ENCODE results near the gene ACBD4.

The ACBD4 gene

DNA sequence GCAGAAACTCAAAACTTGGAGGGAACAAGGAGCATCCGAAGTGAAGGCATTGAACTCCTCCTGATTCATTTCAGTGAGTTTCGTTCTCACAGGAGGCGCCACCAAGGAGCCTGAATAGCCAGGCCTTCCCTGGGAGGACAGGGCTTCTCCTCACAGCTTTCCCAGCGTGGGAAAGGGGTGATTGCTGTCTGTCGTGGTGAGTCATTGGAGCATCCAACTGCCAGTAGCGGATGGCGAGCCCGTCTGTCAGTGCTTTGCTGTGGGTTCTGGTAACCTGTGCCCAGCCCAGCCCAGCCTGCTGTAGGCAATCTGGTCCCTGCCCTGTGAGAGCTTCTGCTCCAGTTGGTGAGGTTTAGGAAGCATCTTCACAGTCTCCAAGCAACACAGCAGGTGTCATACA, 31.5 kb upstream of the ACBD4 start:
- no peak for DNase-seq (ENCODE audit: low read depth in 1 of 2, low spot score in 1 of 2)

DNA sequence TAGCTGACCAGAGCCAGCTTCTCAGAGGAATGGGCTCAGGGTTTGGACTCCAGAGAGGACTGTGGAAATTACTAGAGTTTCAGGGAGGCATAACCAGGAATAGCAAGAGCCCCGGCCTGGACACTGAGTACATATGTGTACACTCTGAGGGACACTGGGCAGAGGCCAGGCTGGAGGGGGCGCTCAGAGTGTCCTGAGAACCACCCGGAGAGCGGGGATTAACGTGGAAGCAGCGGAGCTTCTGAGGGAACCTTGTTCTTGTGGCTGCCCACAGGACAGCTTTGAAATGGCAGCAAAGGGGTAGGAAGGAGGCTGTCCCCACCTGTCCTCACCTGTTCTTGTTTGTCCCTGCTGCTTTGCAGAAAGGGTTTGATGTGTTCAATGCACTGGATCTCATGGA, 31.0 kb upstream of the ACBD4 start:
- no peak for DNase-seq (ENCODE audit: low read depth in 1 of 2, low spot score in 1 of 2)

DNA sequence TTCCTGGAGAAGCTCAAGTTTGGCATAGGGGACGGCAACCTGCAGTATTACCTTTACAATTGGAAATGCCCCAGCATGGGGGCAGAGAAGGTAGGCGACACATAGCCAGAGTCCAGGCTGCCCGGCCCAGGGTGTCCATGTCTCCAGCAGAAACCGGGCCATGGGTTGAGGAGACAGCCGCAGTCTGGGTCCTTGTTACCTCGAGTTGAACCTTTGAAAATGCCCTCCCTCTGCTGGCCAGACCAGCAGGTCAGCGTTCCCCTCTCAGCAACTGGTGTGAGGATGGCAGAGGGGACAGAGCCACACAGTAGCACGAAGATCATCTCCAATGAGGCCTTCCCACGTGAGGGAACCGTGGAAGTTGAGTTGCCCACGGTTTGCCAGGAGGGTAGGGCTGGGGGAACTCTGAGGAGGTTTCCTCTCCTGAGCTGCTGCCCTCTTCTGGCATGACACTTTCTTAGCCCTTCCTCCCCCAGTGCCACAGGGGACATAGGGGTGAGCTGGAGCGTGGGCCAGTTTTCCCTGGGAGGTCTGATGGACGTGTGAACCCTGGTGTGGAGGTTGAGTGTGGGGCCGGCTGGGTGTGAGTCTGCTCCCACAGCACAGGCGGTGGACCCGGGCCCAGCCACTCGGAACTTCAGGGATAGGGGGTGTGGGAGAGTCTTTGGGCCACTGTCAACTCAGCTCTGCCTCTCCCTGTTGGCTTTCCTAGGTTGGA, 30.4 kb upstream of the ACBD4 start:
- no peak for DNase-seq (ENCODE audit: low read depth in 1 of 2, low spot score in 1 of 2)

DNA sequence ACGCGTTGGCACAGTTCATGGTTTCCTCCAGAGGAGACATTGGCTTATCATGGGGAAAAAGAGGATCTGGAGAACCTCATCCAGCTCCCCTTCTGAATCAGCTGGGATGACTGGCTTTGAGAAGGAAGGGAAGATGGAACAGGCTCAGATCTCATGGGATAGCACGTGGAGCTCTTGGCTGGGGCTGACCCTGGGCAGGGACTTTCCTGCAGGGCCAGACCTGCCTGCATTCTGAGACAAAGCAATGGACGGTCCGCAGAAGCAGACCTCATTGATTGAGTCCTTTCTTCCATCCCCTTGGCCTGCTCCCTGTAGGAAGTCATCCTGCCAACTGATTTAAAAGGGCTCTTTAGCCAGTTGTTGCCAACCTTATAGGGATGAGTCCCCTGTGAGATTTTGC, 29.4 kb upstream of the ACBD4 start:
- no peak for DNase-seq (ENCODE audit: low read depth in 1 of 2, low spot score in 1 of 2)

DNA sequence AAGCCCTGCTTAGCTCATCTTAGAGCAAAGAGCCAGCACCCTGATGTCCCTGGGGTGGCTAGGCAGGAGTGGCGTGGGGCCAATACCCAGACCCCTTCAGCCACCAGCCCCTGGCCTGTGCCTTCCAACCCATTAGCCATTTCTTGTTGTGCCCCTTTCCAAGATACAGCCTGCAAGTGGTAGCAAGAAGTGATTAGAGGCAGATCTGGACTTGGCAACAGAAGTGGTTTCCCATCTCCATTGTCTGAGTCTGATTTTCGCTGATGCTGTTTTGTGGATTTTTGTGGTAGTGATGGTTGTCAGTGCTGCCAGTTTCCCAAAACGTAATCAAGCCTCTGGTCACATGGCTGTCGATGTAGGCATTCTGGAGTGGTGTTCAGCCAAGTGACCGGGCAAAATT, 28.9 kb upstream of the ACBD4 start:
- no peak for DNase-seq (ENCODE audit: low read depth in 1 of 2, low spot score in 1 of 2)

DNA sequence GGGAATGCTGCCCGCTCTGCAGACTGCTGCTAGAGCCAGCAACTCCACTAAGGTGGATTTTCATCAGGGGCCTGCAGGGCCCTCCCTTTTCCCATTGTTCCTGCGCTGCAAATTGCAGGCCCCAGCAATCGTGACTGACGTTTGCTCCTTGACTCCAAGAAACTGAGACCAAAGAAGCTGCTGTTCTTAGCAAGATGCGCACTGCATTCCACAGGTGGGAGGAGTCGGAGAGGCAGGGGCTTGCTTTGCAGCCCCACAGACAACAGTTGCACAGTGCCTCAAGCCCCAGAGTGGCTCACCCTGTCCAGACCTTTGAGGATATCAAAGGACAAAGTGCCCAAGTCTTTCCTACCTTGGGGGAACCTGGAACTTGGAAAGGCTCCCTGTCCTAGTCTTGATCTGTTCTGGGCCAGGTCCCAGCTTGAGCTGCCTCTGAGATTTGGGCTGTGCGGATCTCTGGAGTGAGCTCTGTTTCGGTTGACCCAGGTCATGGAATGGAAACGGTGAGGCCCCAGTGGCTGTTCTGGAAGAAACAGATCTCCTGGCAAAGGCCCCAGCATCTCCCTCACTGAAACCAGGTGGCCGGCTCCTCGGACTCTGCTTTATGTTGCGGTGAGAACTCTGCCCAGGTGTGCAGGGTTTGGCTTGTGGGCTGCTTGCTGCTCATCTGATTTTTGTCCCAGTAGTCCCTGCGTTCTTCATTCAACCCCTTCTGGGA, 28.0 kb upstream of the ACBD4 start:
- no peak for DNase-seq (ENCODE audit: low read depth in 1 of 2, low spot score in 1 of 2)

DNA sequence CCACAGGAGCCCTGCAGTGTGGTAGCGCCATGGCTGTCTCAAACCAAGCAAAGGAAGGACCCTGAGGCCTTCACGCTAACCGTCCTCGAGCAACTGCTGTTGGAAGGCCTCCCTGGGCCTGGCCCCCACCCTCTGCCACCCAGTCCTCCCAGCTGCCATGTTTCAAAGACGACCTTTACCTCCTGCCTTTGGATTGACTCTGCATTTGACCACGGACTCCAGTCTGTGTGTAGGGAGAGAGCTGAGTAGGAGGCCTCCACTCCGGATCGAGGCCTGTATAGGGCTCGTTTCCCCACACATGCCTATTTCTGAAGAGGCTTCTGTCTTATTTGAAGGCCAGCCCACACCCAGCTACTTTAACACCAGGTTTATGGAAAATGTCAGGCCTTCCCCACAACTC, 27.4 kb upstream of the ACBD4 start:
- no peak for DNase-seq (ENCODE audit: low read depth in 1 of 2, low spot score in 1 of 2)

DNA sequence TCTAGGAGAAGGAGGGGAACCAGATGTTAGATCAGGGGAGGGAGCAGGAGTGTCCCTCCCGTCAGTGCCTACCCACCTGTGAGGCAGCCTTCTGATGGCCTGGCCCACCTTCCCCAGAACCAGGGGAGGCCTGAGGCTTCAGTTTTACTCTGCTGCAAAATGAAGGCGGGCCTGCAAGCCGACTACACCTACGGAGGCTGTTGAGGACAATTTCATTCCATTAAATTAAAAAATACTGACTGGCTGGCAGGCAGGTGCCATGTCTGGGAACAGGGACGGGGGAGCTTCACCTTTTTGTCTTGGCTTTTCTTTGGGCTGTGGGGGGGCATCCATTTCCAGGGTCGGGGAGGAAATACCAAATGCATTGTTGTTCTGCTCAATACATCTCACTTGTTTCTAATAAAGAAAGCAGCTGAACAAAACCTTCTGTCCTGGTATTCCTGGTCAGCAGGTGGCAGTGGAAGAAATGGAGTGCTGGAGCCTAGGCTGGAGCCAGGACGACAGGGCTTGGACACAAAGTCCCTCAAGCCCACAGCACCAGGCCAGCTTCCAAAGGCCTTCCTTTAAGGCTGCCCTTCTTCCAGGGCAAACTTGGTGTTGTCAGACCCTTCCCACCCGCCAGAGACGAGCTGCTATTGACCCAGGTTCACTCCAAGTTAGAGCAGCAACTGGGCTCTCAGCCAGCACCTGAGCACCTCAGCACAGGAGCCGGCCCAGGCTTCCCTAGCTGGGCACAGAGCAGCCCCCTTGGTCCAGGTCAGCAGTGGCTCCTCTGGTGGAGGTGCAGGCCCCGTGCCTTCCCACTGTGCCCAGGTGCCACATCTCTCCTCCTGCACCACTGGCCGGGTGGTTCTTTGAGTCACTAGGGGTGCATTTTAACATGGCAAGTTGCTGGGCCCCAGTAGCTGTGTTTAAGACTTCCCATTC, 26.6 kb upstream of the ACBD4 start:
- DNase-seq (ENCODE audit: low read depth in 1 of 2, low spot score in 1 of 2), result no peak

DNA sequence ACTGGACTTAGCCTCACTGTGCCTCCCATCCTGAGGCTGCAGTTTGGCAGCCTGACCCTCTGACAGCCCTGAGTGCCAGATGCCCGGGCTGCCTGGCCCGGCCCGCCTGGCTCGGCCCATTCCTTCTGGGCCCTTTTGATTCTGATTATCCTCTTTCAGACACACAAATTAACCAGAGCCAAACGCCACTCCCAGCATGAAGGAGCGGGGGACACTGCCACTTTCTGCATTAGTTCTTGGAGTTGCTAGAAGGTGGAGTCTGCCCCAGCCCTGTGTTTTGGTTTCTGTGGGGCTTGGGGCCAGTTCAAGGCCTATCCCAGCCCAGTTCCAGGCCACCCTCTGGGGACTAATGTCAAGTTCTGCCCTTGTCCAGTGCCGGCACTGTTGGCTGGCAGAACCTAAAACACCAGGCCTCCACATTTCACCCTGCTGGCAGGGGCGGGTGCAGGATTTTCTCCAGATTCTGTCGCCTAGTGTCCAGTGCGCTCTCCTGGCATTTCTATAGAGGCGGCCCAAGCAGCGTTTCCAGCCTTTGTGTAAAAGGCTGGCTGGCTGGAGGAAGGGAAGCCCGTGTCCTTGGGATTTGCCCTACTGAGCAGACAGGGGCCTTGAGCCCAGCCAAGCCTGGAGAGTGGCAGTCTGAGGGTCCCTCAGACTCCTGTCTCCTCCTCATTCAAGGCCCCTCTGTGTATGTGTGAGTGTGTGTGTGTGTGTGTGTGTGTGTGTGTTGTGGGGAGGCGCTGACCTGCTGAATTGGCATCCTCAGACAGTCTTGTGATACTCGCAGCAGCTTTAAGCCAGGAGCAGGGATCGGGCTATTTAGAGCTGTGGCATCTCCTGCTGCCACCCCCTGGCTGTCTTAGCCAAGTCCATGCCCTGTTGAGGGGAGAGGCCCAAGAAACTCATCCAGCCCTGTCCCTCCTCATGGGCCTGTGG, 24.5 kb upstream of the ACBD4 start:
- DNase-seq (ENCODE audit: low read depth in 1 of 2, low spot score in 1 of 2), result no peak

DNA sequence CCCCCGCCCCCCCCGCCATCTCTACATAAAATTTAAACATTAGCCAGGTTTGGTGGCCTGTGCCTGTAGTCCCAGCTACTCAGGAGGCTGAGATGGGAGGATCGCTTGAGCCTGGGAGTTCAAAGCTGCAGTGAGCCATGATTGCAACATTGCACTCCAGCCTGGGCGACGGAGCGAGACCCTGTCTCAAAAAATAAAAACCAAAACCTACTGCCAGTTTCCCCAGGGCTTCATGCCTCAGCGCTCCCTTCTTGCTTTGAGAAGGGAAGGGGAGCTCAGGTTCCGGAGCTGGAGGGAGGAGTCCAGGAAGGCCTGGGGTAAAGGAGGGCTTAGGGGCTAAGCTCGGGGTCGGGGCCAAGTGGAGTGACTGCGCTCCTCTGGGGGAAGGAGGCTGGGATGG, 23.6 kb upstream of the ACBD4 start:
- DNase-seq (ENCODE audit: low read depth in 1 of 2, low spot score in 1 of 2), result no peak

DNA sequence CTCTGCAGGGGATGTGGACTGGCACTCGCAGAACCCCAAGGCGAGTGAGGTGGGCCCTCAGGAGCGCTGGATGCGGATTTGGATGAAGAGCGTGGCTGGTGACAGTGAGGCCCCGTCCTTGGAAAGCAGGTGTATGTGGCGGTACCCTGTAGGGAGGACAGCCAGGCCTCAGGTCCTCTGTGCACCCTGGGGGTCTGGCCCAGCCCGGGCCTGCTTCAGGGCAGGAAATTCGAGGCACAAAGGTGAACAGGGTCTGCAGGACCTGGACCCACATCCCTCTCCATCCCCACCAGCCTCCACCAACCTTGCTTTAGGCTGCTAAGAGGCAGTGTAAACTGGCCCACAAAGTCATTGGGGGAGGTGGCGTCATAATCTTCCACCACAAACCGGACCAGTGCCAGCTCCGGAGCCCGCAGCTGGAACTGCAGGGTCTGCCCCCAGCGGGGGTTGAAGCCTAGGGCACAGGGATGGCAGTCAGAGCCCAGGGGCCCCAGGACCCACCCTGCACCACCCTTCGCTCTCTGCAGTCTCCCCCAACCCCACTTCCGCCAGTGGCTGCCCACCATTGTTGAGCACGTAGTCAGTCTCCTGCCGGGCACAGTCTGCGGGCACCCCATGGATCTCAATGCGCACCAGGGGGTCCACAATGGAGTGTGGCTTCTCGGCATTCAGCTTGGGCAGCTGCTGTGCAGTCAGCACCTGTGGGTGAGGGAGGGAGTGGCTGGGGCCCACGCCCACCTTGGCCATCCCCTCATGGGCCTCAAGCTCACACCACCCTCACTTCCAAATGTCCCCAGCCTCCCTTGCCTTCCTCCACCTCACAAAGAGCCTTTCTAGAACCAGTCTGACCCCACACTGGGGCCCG, 22.7 kb upstream of the ACBD4 start:
- DNase-seq (ENCODE audit: low read depth in 1 of 2, low spot score in 1 of 2), result no peak

DNA sequence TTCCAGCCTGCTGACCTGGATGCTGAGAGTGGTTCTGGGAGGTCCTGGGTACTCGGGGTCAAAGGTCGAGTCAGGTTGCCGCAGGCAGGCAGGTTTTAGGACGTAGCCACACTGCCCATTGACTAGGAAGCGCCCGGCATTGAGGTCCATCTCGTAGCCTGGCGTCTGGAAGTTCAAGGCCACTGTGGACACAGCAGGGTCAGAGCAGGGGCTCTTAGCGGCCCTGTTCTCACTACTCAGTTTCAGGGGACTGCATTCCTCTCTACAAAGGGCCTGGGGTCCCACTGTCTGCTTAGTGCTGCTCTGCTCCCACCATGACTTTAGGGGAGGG, 22.1 kb upstream of the ACBD4 start:
- no peak for DNase-seq (ENCODE audit: low read depth in 1 of 2, low spot score in 1 of 2)

DNA sequence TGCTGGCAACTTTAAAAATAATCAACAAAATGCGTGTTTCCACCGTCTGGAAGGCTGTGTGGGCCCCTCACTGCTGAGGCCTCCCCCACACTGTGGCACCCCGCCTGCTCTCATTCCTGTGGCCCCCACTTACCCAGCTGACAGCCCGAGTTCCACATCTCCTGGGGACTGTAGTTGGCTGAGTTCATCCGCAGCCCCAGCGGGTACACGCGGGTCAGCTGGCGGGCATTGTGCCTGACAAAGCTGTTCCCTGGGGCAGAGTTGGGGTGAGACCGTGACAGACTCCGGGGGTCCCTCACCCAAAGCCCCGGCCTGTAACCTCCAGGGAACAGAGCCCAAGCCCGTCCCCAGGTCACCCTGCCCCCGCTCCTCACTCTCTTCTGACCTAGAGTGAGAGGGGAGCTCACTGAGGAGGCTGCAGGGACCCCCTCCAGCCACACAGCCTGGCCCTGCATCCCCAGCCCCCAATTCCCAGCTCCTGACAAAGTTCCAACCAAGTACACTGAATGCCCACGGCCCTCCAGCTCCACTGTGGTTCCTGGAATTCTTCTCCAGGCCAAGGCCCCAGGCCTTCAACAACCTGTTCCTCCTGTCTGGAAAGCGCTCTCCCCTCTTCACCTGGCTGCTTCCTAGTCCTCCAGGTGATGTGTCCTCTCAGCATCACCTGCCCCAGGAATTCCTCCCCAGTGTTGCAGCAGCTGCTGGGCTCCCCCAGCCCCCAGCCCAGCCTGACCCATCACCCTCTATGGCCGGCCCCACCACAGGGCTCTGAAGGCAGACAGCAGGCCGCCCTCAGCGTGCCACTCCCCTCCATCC, 21.2 kb upstream of the ACBD4 start:
- DNase-seq (ENCODE audit: low read depth in 1 of 2, low spot score in 1 of 2), result no peak

DNA sequence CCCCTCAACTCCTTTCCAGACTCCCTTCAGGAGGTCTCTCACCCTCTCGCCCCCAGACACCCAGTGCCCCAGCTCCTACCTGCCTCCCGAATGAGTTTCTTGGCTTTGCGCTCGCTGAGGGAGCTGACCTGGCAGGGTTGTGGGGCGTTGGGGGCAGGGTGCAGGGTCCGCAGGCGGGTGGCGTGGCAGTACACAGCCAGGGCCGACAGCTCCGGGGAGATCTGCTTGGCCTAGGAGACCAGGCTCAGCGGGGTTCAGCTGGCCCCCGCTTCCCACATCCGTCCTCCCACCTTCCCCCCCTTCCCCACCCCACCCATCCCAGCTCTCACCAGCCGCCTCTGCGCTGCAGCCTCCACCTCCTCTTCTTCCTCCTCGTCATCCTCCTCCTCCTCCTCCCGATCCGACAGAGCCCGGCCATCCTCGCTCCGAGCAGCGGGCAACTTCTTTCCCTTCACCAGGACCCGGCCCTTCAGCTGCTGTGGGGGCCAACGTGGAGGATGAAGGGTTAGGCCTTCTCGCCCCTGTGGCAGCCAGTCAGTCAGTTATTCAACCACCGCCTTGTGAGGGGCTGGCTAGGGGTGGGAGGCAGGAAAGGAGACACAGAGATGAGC, 20.4 kb upstream of the ACBD4 start:
- no peak for DNase-seq (ENCODE audit: low read depth in 1 of 2, low spot score in 1 of 2)

DNA sequence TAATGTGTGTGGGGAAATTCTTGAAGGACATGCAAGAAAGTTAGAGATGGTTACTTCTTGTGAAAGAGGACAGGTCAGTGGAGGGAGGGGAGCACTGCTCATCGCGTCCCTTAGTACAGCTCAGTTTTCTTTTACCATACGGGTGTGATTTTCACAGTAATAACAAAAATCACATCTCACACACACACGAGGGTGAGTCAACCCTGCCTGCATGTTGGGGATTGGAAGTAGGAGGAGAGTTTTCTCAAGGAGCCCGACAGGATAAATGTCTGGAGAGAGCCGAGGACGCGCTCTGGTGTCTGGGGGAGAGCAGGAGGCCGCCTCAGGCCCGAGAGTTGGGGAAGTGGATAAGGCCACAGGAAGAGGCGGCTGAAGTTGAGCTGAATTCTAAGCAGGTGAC, 19.6 kb upstream of the ACBD4 start:
- no peak for DNase-seq (ENCODE audit: low read depth in 1 of 2, low spot score in 1 of 2)

DNA sequence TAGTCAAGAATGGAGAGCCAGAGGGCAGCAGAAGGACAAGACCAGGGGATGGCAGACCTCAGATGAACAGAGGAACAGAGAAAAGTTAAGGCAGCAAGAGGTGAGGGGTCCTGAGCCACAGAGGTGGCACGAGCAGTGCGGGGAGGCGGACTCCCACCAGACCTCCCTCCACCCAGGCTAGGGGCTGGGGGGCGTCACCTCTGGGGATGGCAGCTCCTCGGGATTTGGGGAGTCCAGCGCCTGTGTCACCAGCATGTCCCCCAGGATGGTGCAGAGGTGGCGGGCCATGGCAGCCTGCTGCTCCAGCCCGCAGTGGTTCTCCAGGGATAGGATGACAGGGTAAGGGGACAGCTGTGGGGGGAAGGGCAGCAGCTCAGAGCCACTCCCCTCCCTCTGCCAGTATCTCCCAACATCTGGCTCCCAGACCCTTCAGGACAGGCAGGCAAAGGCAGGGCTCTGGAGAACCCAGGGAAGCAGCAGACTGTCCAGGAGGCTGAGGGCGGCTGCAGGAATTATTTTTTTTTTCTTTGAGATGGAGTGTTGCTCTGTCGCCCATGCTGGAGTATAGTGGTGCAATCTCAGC, 19.0 kb upstream of the ACBD4 start:
- DNase-seq (ENCODE audit: low read depth in 1 of 2, low spot score in 1 of 2), result no peak

DNA sequence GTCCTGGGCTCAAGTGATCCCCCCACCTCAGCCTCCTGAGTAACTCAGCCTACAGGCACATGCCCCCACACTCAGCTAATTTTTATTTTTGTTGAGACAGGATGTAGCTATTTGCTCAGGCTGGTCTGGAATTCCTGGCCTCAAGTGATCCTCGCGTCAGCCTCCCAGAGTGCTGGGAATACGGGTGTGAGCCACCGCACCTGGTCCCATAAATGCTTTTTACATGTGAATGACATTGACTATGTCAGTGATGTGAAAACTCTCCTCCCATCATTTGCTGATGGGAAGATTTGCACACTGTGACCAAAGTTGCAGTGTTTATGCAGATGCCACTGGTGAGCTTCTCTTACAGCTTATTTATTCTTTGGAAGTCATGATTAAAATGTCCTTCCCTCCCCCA, 18.2 kb upstream of the ACBD4 start:
- DNase-seq (ENCODE audit: low read depth in 1 of 2, low spot score in 1 of 2), result no peak

DNA sequence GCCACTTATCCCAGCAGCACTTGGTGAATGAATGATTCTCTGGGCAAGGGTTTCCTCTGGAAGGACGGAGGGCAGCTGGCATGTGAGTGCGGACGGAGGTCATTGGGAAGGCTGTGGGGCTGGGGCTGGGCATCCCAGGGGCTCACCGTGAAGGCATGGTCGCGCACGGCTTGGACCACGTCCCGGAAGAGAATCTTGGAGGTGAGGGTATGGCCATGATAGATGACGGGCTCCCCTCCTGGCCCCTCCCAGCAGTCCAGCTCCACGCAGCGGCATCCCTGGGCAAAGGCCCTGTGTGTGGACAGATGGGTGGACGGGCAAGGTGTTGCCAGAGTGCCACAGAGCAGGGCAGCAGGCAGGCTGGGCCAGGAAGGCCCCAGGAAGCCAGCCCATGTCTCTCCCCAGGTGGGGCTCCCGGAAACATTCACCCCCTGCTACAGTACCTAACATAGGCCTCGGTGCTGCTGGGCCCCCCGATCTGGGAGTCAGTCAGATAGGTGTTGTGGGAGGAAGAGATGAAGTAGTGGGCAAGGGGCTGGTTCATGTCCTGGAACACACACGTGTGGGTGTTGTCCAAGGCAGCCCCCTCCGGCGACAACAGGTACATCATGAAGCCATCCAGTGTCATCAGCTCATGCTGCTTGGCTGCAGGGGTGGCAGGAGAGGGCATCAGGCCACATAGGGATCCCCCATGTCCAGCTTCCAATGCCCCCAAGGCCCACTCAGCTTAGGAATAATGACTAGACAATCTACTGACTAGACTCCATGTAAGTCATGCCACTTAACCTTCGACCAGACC, 17.4 kb upstream of the ACBD4 start:
- no peak for DNase-seq (ENCODE audit: low read depth in 1 of 2, low spot score in 1 of 2)

All from stimulated activated CD4-positive, alpha-beta T cell treated with anti-CD3 and anti-CD28 coated beads, Interleukin-15, amount 100 ng/mL, for 1 hour (primary cell).